ENCODE measurements around the gene BNIP1. TPM values are rescaled to one million over a fixed set of nuclear protein-coding genes. Genes with fewer than 3 reads are reported as not detected.

Gene BNIP1
- total RNA-seq, 3 donors from 2014 or later (not counting 1 experiment from before 2014, with no cell fraction given) = 29.4 to 34.8 (median 33.0) TPM

DNA sequence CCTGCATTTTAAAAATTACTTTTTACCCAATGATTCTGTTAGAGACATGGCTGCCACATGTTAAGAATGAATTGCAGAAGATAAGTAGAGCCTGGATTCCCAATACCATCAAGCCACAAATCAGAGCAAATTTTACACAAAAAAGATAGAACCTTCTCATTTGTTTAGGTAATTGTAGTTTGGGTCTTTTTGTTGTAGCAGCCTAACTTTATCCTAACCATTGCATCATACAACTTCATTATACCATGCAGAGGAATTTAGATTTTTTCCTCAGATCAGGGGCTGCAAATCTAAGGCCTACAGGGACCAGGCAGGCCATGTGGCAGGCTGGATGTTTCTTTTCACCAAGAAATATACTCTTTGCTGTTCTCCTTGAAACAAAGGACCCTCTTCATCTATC lies 56.0 kb downstream of the BNIP1 start:
- Mint-ChIP-seq H3K4me3 (no peak overlapping the region), H3K27me3 (ENCODE audit: low read depth in 2 of 2) (peaks cover 28 to 43% of the 10 kb centered on the region in 2 donors), H3K27ac (no peak overlapping the region), H3K4me1 (no peaks in the 10 kb centered on the region), H3K9me3 (no peaks in the 10 kb centered on the region), H3K36me3 (no peaks in the 10 kb centered on the region)
- no peak for ATAC-seq
- intact Hi-C loops (cut with micrococcal nuclease) = loop anchor here (5.0 kb wide), 1 partner anchor 488 kb away; no protein-coding TSS in a partner anchor
- TF ChIP-seq, protein P1, sequence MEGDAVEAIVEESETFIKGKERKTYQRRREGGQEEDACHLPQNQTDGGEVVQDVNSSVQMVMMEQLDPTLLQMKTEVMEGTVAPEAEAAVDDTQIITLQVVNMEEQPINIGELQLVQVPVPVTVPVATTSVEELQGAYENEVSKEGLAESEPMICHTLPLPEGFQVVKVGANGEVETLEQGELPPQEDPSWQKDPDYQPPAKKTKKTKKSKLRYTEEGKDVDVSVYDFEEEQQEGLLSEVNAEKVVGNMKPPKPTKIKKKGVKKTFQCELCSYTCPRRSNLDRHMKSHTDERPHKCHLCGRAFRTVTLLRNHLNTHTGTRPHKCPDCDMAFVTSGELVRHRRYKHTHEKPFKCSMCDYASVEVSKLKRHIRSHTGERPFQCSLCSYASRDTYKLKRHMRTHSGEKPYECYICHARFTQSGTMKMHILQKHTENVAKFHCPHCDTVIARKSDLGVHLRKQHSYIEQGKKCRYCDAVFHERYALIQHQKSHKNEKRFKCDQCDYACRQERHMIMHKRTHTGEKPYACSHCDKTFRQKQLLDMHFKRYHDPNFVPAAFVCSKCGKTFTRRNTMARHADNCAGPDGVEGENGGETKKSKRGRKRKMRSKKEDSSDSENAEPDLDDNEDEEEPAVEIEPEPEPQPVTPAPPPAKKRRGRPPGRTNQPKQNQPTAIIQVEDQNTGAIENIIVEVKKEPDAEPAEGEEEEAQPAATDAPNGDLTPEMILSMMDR (IDR thresholded peaks at IDR 0.05) = no peak
- Histone ChIP-seq H3K36me3 (ENCODE audit: control insufficient read depth, insufficient read depth, low read length) (no peaks in the 10 kb centered on the region), H3K4me3 (ENCODE audit: low read length) (no peak overlapping the region), H3K9me3 (ENCODE audit: control insufficient read depth, insufficient read depth, low read length) (peaks cover 3% of the 10 kb centered on the region), H3K27ac (ENCODE audit: low read length) (no peak overlapping the region), H3K4me1 (ENCODE audit: control insufficient read depth, insufficient read depth, low read length) (no peaks in the 10 kb centered on the region), H3K27me3 (ENCODE audit: control insufficient read depth, insufficient read depth, low read length) (peaks cover 3% of the 10 kb centered on the region)
- no peak for DNase-seq

DNA sequence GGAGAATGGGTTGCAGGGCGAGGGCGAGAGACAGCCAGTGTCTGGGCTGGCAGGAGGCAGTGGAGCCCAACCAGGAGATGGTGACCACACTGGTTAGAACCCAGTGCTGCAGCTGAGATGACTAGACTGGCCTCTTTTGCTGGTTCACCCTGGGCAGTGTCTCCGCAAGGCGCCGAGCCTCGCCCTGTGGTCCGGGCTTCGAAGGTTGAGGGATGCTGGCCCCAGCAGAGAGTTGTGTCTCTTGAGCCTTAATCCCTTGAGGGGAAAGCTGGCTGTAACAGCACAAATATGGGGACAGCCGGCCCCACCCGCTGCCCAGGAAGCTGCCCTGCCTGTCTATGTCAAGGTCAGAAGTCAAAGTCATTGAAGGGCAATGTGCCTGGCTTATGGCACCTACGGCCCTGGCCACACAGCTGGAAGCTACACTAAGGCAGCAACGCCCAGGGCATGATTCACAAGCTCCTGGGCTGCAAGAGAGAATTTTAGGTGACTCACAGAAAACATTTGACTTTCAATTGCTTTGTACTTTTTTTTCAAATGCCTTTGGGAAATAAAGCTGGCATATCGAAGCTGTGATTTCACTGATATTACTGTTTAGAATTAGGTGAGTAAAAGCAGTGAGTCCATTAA lies 57.4 kb downstream of the BNIP1 start:
- H3K27me3 Mint-ChIP-seq (ENCODE audit: low read depth in 2 of 2) = peaks cover 32 to 48% of the 10 kb centered on the region in 2 donors
- no peaks in the 10 kb centered on the region for H3K9me3 Mint-ChIP-seq
- H3K4me3 Mint-ChIP-seq = no peak overlapping the region
- ATAC-seq = no peak
- no peak overlapping the region for H3K27ac Mint-ChIP-seq
- no peaks in the 10 kb centered on the region for H3K36me3 Mint-ChIP-seq
- no peaks in the 10 kb centered on the region for H3K4me1 Mint-ChIP-seq
- no peaks in the 10 kb centered on the region for H3K36me3 ChIP-seq (ENCODE audit: control insufficient read depth, insufficient read depth, low read length)
- no peak overlapping the region for H3K27ac ChIP-seq (ENCODE audit: low read length)
- no peak for DNase-seq
- H3K9me3 ChIP-seq (ENCODE audit: control insufficient read depth, insufficient read depth, low read length) = peaks cover 3% of the 10 kb centered on the region
- WGBS (ENCODE audit: insufficient coverage) = 88% methylated on average over 13 of the region's 13 CpGs
- intact Hi-C loops (cut with micrococcal nuclease) = loop anchor here (5.0 kb wide), 1 partner anchor 489 kb away; no protein-coding TSS in a partner anchor
- TF ChIP-seq, protein P1 (IDR thresholded peaks at IDR 0.05) = no peak
- no peak overlapping the region for H3K4me3 ChIP-seq (ENCODE audit: low read length)
- no peaks in the 10 kb centered on the region for H3K4me1 ChIP-seq (ENCODE audit: control insufficient read depth, insufficient read depth, low read length)
- peaks cover 3% of the 10 kb centered on the region for H3K27me3 ChIP-seq (ENCODE audit: control insufficient read depth, insufficient read depth, low read length)

DNA sequence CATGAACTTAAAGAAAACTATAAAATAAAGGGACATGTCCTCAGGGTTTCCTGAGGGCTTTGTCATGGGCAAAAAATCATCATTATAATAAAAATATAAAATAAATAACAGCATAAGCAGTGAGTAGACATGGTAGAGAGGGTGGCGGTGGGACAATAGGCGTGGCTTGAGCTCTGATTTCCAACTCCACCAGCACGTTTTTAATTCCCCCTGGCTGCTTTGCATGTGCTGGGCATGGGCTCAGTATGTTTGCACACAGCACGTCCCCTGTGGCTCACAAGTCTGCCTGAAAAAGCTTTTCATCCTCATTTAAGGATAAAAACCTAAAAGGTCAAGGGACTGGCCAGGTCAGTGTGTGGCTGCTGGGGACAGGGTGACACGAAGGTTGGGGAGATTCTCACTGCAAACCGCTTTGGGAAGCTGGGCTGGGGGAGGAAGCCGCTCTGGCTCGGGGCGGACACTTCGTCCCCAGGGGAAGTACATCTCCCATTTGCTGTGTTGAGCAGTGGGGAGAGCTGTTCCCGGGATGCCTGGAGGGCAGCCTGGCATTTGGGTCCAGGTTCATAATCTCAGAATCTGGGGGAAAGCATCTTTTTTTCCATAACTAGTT lies 58.0 kb downstream of the BNIP1 start:
- Histone ChIP-seq H3K9me3 (ENCODE audit: control insufficient read depth, insufficient read depth, low read length) (peaks cover 3% of the 10 kb centered on the region), H3K36me3 (ENCODE audit: control insufficient read depth, insufficient read depth, low read length) (no peaks in the 10 kb centered on the region), H3K4me3 (ENCODE audit: low read length) (no peak overlapping the region), H3K27ac (ENCODE audit: low read length) (no peak overlapping the region), H3K4me1 (ENCODE audit: control insufficient read depth, insufficient read depth, low read length) (no peaks in the 10 kb centered on the region), H3K27me3 (ENCODE audit: control insufficient read depth, insufficient read depth, low read length) (peaks cover 3% of the 10 kb centered on the region)
- no peak overlapping the region for H3K4me3 Mint-ChIP-seq
- H3K9me3 Mint-ChIP-seq = no peaks in the 10 kb centered on the region
- no peak overlapping the region for H3K27ac Mint-ChIP-seq
- TF ChIP-seq, protein P1 (IDR thresholded peaks at IDR 0.05) = no peak
- ATAC-seq = no peak
- no peak for DNase-seq
- H3K36me3 Mint-ChIP-seq = no peaks in the 10 kb centered on the region
- intact Hi-C loops (cut with micrococcal nuclease) = loop anchor here (5.0 kb wide), 1 partner anchor 490 kb away; no protein-coding TSS in a partner anchor
- H3K27me3 Mint-ChIP-seq (ENCODE audit: low read depth in 2 of 2) = peaks cover 32 to 53% of the 10 kb centered on the region in 2 donors
- no peaks in the 10 kb centered on the region for H3K4me1 Mint-ChIP-seq
- WGBS (ENCODE audit: insufficient coverage) = 28% methylated on average over 11 of the region's 11 CpGs
